Measurements from ENCODE around the gene PARVB.

PARVB gene

DNA sequence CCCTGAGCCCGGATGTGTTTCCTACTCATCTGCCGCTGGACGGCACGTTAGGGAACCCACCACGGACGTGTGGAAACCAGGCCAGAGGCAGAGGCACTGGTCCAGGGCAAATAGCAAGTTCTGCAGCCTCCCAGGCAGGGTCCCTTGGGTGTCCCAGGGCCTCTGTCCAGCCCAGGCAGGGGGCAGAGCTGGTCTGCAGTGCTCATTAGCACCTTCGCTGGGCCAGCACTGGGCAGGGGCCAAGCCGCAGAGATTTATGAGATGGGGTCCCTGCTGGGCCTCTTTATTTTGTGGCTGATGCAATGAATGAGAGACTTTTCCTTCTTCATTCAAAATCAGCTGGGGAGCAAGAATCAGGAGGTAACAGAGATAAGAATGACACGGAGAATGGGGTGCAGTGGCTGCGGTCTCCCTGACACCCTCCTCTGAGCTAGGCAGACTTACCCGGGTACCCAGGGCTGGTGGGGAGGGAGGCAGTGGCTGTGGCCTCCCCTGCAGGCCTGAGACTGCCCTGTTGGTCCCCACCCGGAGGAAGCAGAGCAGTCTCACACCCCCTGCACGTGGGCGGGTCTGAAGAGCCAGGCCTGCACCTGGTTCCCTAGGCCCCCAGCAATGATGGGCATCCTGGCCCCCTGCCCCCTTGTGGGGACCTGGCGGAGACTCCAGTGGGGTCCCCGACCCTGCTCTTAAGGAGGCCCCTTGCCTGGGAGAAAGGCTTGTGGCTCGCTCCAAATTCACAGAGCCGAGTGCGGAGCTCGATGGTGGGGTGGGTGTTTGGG, 142.6 kb downstream of the PARVB start:
- no peak for DNase-seq

GRCh38 chr22:44167501-44167900, 143.4 kb downstream of the PARVB start:
- DNase-seq, result no peak

DNA sequence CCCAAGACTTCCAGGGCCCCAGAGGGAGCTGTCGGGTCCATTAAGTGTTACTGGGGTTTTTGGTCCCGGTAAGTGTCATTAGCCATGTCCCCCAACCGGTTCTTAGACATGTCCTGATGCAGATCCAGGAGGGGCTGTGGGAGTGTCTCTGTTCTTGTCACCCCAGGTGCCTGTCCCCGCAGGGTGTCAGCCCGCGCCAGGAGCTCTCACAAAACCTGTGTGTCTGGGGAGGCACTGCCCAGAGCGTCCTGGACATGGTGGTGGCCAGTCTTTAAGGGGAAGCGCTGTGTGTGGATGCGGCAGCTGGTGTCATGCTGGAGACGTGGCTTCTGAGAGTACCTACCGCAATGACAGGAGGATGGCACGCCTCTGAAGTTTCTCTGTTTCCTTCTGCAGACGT, 144.1 kb downstream of the PARVB start:
- DNase-seq, result no peak

GRCh38 chr22:44170470-44170869, 146.4 kb downstream of the PARVB start:
- no peak for DNase-seq

DNA sequence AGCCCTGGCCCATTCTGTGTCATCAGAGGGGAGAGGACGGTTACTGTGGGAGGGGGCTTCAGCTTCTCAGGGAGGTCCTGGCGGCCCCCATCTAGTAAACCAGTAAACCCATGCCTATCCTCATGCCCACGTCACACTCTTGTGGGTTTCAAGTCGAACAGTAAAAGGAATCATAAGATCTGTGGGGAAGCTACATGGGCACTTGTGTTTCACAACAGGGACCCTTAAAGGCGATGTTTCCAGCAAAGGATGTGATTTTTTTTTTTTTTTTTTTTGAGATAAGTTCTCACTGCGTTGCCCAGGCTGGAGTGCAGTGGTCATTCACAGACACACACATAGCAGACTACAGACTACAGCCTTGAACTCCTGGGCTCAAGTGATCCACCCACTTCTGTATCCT, 147.5 kb downstream of the PARVB start:
- DNase-seq, result no peak

GRCh38 chr22:44172370-44173108, 148.4 kb downstream of the PARVB start:
- DNase-seq, result no peak

GRCh38 chr22:44173154-44173553, 149.1 kb downstream of the PARVB start:
- DNase-seq, result no peak

- no peak for DNase-seq
Observed at GRCh38 chr22:44175676-44176075, 151.6 kb downstream of the PARVB start.

DNA sequence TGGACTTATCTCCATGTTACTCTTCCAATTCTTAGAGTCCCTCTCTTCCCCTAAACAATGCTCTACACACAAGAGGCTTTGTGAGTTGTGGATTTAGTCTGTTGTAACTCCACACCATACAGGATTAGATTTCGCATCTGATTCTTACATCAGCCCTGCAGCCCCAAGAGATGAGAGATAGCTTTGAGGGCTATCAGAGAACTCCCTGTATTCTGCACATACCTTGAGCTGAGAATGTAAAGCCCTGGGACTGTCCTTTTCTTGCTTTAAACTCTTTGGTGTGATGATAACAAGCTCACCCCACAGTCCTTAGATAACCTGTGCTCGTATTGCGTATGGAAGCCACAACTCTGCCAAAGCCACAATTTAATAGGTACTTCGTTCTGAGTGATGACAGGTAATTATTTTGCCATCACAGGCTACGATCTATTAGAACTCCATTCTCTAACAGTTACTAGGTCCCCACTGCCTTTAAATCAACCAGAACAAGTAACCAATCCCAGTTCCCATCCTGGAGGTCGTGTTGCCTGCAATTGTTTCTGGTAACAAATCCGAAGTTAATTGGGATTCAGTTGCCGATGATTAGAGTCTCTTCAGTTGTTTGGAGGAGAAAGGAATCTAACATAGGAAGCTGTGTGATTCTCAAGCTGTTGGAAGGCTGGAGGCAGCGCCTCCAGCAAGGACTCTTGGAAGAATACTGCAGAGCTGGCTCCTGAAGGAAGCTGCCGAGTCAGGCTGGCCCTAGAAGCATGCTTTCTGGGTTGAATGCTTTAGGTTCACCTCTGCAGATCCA, 155.3 kb downstream of the PARVB start:
- DNase-seq, result no peak

GRCh38 chr22:44179989-44180705, 156.0 kb downstream of the PARVB start:
- no peak for DNase-seq

DNA sequence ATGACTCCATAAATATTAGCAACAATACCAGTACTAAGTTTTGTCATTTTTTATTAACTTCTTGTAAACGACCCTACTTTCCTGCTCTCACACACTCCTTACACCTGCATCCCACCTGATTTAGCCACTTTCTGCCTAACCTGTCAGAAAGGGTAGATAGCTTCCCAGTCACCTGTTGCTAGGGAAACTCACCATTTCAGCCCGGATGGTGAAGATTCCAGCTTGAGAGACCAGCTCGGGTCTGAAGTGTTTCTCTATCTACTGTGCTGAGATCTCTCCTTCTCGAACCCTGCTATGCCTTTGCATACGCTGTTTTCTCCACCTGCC, 156.6 kb downstream of the PARVB start, which contains the start of gene PARVG:
Gene PARVG (plus strand): TSS at position 220 of the 327 bp plus-strand sequence. CDS start 2,405 bp downstream, outside the sequence.
- peak; percentile 59 for DNase-seq

DNA sequence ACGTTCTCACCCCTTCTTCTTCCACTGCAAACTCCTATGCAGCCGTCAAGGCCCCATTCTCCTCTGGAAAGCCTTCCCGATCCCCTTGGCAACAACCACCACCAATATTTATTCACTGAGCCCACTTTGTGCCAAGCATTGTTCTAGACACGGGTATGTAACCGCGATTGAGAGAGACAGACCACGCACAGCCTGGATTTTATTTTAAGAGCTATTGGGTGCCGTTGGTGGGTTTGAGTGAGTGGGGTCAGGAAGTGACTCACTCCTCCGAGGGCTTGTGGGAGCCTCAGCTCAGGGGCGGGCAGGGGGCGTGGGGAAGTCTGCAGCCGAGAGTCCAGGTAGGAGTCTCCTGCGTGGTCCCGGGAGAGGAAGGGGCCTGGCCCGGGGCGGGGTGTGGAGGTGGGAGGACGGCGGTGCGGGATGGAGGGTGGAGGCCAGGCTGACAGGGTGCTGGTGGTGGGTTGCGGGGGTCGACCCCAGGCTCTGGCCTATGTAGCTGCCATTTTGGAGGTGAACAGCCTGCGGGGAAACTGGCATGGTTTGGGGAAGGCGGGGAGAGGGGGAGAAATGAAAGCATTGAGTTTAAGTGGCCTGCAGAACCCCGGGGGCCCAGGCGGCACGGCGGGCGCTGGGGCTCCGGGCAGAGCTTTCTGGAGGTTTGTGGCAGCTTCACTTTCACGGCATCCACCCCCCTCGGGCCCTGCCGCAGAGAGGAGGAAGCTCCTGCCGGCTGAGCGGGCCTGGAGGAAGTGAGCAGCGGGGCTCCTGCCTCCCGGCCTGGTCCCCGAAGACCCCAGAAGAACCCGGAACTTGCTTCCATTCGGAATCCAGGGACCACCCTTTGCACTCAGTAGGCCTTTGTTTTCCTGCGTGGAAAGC, 157.2 kb downstream of the PARVB start:
- DNase-seq, result peak; percentile 69

- DNase-seq, result peak; percentile 26
Observed at GRCh38 chr22:44181912-44182587, 157.9 kb downstream of the PARVB start.

- peak; percentile 71 for DNase-seq
Observed at GRCh38 chr22:44182588-44183286, 158.6 kb downstream of the PARVB start.

GRCh38 chr22:44183287-44183588, 159.1 kb downstream of the PARVB start:
- no peak for DNase-seq

GRCh38 chr22:44184006-44184405, 159.9 kb downstream of the PARVB start:
- DNase-seq, result no peak

DNA sequence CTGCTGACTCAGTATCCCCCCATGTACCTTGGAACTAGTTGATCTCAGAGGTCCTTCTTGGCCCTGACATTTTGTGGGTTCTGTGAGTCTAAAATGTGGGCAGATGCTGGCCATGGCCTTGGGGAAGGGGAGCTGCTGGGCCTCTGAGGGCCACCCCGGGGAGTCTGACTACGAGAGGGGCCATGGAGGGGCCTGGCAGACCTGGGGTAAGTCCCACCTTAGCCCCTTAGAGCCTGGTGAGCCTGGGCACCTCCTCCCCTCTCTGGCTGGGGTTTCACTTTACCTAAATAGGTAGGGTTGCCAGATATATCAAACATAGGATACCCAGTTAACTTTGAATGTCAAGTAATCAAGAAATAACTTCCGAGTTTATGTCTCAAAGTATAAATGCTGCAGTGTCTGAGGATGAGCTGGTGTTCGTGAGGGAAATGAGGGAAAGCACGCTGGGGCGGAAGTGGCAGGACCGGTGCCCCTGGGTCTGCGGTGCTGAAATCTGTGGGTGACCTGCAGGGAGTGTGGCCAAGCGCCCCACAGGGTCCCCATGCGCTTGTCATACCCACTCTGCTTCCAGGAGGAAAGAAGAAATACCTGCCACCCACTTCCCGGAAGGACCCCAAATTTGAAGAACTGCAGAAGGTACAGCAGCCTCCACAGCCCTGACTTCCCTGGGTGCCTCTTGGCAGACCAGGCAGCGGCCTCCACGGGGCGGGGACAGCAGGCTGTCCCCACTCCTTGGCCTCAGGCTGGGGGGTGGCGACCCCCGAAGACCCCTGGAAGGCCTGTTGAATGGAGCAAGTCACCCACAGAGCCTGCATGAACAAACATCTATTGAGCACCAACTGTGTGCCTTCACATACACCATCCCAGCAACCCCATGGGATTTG, 161.4 kb downstream of the PARVB start:
- DNase-seq, result no peak

DNA sequence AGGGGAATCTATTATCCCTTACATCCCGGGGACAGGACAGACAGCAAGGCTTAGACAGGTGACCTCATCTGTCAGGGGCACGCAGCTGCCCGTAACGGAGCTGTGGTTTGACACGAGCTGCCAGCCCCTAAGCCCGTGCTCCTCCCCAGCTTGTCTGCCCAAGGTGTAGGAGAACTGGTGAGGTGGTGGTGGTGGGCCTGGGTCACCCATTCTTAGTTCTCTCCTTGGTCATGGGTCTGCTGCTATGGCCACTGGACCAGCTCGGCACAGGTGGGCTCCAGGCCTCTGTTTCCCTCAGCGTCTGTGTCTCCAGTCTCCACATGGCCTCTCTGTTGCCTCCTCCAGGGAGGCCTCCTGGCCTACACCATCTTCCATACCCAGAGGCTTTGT, 162.0 kb downstream of the PARVB start:
- DNase-seq, result no peak

DNA sequence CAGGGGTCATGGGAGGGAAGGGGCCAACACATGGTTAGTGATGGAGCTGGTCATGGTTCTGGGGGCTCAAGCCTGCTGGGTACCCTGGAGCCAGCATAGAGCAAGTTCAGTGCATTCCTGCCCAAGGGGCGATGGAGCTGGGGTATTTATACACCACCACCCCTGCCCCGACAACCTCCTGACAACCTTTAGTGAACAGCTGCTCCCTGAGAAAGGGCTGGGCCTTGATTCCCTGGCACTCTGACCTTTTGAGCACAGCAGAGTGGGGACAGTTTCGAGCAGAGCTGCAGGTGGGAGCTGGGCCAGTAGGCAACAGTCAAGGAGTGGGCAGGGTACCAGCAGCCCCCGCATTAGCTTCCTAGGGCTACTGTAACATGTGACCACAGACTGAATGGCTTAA, 162.6 kb downstream of the PARVB start:
- DNase-seq, result no peak
